Dedifferentiated amniotic fluid mesenchymal stem cell (primary cell): Measurements from ENCODE around the gene ZNF506.
"Not testable (repeated sequence)": the region's sequence is repeated elsewhere in the genome, so short reads cannot be mapped to it uniquely, and the experiment has no call there.

ENCODE experiments used
- DNase-seq: peaks from one replicate; pipeline ENCODE4 v3.0.0-alpha.2; 2016; ENCODE audit errors: extremely low spot score

The ZNF506 gene

GRCh38 chr19:19744641-19745040 lies 76.9 kb downstream of the ZNF506 start:
- no peak for DNase-seq

- not testable (repeated sequence) for DNase-seq
Measured at GRCh38 chr19:19743921-19744320, 77.6 kb downstream of the ZNF506 start.

DNA sequence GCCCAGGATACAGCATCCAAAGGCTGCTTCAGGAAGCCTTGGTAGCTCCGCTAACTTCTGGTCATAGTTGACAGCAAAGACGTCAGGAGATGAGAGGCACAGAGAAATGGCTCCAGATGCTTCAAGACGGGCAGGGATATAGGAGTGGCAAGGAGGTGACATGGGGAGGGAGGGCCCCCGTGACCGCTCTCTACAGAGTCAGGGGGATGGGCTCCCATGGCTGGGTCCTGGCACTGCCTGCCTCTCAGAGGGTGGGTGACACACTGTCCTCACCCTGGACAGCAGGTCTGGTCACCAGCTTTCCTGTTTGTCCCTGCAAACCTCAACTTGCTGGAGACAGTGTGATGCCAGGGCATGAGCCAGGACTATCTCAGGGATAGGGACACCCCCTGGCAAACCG lies 78.4 kb downstream of the ZNF506 start:
- no peak for DNase-seq

GRCh38 chr19:19742773-19743172 lies 78.8 kb downstream of the ZNF506 start:
- no peak for DNase-seq
